ENCODE results near the gene ZNF451.

The ZNF451 gene

DNA sequence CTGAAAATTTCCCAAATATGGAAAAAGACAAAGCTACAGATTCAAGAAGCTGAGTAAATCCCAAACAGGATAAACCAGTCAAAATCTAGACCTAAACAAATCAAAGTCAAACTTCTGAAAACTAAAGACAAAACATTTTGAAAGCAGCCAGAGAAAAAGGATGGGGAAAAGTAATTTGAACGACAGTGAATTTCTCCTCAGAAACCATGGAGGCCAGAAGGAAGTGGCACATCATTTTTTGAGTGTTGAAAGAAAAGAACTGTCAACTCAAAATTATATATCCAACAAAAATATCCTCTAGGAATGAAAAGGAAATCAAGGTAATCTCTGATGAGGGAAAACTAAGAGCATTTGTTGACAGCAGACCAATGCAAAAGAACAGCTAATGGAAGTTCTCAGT, 125.3 kb downstream of the ZNF451 start:
- DNase-seq = no peak

DNA sequence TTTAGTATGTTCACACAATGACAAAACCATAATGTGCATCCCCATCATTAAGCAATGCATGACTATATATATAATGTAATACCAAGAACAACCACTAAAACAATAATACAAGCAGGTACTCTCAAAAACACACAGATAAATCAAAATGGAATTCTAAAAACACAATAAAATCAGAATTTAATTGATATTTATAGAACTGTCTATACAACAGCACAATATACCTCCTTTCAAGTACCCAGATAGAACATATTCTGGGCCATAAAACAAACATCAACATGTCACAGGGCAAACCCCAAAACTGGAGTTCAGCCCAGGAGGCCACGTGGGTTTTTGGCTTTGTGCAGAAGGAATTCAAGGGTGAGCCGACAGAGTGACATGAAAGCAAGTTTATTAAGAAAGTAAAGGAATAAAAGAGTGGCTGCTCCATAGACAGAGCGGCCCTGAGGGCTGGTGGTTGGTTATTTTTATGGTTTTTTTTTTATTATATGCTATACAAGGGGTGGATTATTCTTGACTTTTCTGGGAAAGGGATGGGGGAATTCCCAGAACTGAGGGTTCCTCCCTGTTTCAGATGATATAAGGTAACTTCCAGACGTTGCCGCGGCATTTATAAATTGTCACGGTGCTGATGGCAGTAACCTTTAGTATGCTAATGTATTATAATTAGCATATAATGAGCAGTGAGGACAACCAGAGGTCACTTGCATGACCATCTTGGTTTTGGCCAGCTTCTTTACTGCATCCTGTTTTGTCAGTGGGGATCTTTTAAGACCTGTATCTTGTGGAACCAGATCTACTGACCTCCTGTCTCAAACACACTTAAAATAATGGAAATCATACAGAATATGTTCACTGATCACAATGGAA, 126.5 kb downstream of the ZNF451 start:
- no peak for DNase-seq

DNA sequence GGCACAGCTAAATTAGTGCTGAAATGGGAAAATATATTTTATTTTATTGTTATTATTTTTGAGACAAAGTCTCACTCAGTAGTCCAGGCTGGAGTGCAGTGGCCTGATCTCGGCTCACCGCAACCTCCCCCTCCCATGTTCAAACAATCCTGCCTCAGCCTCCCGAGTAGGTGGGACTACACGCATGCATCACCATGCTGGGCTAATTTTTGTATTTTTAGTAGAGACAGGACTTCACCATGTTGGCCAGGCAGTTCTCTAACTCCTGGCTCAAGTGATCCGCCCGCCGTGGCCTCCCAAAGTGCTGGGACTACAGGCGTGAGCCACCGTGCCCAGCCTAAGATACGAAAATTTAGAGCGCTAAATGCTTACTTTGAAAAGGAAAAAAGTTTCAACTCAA, 127.3 kb downstream of the ZNF451 start:
- DNase-seq = no peak

Measured in OCI-M1 (cell line).